Activated naive CD8-positive, alpha-beta T cell treated with anti-CD3 and anti-CD28 coated beads, Interleukin-2, amount 50 U/mL, for 16 hours (primary cell): ENCODE results near the gene PPCS.
"Not testable (repeated sequence)": the region's sequence is repeated elsewhere in the genome, so short reads cannot be mapped to it uniquely, and the experiment has no call there.

Experiments used
- DNase-seq: peaks from one replicate; pipeline ENCODE4 v3.0.0-alpha.2; 2020; ENCODE audit warnings: low read depth, low spot score

The PPCS gene

DNA sequence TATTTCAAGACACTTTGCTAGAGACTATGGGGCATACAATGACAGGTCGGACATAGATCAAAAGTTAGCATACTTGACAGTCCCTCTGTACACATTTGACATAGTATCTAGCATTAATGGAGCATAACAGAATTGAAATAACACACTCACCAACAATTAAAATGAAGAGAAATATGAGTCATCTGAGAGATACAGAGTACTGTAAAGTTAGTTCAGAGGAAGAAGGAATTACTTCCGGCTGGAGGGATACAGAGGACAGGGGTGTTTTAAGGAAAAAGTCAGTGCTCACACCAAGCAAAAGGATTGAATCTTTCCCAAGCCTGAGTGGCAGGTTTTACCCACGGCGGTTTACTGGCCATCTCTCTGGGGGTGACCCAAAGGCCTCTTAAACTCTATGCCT lies 3.0 kb upstream of the PPCS start:
- no peak for DNase-seq

DNA sequence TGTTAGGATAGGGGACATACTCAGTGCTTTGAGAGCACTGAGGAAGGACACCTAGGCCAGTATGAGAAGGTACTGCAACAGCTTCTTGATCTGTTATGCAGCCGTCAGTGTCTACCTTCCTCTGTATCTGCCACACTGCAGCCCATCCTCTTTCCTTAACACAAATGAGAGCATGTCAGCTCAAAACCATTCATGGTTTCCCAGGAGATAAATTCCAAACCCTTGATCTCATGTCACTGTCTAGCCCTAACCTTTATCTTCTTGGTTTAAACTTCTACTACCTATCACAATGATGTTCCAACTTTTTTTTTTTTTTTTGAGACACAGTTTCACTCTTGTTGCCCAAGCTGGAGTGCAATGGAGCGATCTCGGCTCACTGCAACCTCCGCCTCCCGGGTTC lies 1.9 kb upstream of the PPCS start:
- no peak for DNase-seq

DNA sequence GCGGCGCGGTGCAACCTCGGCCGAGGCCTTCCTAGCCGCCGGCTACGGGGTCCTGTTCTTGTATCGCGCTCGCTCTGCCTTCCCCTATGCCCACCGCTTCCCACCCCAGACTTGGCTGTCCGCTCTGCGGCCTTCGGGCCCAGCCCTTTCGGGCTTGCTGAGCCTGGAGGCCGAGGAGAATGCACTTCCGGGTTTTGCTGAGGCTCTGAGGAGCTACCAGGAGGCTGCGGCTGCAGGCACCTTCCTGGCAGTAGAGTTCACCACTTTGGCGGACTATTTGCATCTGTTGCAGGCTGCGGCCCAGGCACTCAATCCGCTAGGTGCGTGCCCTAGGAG lies 379 bp downstream of the PPCS start:
- DNase-seq: peak; percentile 15

DNA sequence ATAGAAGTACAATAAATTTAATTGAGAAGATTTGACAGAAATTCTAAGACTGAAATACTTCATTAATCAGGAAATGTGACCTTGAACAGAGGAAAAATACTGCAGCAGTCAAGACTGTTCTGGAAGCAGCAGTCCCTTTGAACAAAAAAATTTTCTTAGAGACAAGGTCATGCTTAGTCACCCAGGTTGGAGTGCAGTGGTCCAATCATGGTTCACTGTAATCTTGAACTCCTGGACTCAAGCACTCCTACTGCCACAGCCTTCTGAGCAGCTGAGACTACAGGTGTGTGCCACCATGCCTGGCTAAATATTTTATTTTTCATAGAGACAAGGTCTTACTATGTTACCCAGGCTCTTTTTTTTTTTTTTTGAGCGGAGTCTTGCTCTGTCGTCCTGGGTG lies 4.9 kb downstream of the PPCS start:
- DNase-seq: no peak

DNA sequence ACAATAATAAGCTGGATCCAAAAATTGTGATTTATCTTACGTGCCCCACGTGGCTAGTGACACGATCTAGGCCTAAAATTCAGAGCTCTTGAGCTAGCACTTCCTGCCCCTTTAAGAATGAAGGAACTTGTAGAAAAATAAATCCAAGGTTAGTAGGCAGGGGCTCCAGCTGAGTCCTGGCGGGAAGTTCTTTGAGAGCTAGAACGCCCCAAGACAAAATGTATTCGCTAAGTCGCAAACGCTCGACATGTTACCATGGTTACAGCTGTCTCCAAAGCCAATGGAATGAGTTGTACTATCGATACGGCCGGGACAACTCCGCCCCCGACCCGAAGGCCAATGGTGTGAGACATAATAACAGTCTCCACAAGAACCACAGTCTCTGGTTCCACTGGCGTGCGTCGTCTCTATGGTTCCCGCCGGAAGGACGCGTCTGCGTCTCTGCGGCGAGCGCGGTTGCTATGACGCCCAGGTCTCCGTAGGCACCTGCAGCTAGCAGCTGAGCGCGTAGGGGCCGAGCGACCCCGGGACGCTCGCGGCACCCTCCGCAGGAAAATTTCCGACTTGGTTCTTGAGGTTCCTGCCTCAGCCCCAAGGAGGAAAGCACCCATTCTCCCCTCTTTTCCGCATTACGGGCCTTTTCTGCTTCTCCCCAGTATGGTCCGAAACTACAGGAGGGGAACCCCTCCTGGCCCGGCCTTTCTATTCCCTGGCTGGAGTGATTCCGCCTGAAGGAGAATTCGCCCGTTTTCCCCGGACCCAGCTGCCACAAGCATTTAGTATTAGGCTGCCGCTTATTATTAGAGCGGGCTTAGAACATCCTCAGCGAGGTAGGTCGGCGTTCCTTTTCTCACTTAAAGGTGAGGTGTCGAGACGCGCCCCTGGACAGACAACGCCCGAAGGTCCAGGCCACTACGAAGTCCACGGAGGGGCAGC lies 6.8 kb downstream of the PPCS start, which contains the start of gene CCDC30:
Gene CCDC30, plus strand, starts transcription at position 459 of the 936 bp plus-strand sequence. CDS start 17,266 bp downstream, outside the sequence.
- peak; percentile 89 for DNase-seq

DNA sequence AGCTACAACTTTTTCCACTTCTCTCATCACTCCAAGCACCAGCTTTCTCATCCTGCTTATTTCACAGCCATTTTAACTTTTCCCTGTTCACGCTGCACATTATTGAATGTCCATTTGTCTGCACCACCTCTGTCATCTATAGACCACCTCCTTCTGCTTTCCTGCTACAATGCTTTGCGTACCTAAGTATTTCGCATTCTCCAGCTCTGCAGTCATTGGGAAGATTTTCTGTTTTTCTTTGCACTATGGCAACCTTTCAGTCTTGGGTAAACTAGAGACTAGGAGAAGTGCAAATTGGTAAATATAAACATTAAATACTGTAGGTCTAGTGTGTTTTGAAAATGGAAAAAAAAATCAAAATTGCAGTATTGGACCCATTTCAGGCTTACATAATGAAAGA lies 7.6 kb downstream of the PPCS start:
- DNase-seq: no peak

DNA sequence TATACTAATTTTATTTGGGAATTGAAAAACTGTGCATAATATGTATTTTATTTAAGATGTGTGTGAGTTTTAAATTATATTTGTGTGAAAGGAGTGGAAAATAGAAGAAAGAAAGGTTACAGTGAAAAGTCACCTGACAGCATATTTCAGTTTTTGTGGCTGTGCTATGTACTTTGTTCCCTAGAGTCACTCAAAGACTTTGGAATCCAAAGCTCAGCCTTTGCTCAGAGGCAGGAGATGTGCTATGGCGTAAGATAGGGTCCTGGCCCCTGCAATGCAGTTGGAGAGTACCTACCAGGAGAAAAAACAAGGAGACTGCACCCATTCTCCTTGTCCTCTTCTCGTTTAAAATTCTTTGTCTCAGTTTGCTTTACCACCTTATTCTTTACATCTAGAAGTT lies 9.7 kb downstream of the PPCS start:
- no peak for DNase-seq

DNA sequence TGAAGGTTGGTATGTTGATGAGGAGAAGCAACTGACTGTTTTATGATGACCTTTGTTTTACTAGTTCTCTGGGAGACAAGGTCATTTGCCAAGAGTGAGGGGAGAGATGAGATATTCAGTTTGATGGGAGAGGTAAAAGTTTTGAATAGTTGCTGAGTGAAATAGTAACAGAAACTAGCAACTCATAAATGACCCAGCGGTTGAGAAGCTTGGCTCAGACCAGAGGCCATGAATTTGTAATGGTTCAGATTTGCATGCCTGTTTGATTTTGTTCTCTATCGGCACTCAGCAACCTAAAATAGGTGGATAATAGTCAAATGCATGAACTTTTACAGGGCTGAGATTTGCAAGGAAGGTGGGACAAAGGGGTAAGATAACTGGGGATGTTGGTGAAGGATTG lies 13.4 kb downstream of the PPCS start:
- no peak for DNase-seq

DNA sequence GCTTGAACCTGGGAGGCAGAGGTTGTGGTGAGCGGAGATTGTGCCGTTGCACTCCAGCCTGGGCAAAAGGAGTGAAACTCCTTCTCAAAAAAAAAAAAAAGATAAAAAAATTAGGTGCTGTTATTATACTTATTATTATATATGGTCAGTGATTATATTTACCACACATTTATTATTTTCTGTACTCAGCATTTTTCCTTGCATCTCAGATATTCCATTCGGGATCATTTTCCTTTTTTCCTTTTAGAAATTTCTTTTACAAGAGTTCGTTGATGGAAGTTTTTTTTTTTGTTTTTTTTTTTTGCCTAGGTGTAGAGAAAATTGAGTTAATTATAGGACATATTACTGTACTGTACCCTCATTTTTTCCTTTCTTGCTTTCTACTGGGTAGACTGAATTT lies 20.3 kb downstream of the PPCS start:
- no peak for DNase-seq

DNA sequence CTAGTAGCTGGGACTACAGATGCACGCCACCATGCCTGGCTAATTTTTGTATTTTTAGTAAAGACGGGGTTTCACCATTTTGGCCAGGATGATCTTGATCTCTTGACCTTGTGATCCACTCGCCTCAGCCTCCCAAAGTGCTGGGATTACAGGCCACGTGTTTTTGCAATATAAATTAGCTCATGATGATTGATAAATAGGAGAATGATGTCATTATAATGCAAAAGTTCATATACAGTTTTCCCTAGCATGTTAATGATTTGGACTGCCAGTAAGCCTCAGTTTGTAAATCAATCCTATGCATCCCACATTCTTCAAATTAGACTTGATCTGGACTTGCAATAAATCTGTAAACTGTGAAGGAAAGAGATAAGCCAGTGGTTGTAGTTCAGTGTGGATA lies 21.0 kb downstream of the PPCS start:
- not testable (repeated sequence) for DNase-seq

DNA sequence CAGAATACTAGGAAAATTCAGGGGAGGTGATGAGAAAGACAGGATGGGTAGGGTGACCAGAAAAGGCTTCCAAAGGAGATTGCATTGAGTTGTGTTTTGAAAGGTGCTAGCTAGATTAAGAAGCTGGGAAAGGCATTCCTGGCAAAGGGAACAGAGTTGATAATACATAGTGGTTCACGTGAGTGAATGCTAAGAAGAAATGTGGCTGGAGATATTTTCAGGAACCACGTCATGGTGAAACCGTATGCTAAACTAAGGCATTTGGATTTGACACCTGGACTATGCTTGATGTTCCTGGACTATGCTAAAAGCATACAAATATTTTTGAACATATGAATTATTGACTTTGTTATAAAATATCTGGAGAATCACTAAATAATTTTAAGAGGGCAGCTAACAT lies 21.4 kb downstream of the PPCS start:
- no peak for DNase-seq

DNA sequence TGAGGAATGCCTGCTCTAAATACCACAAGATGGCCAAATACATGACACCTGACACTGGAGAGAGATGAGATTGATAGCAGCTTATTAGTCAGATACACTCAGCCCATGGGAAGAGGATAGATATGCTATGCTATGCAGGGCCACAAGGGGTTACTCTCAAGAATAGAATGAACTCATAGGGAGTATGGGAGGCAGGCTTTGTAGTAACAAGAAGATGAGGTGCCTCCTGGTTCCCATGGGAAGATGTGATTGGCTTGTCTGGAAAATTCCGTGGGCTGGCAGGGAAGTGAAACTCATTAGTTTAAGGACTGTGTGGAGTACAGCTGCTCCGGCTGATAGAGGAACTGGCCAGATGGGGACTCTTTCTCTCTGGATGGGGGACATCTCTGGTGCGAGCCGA lies 23.3 kb downstream of the PPCS start:
- no peak for DNase-seq

DNA sequence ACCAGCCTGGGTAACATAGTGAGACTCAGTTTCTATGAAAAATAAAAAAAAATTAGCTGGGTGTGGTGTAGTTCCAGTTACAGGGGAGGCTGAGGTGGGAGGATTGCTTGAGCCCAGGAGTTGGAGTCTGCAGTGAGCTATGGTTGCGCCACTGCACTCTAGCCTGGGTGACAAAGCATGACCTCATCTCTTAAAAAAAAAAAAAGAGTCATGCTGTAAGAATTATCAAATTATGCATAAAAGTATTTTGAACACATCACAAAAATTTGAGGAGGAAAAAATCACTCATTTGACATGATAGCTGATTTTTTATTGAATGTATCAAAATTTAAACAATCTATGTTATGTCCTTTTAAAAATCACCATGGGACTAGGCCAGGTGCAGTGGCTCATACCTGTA lies 24.6 kb downstream of the PPCS start:
- DNase-seq: no peak

DNA sequence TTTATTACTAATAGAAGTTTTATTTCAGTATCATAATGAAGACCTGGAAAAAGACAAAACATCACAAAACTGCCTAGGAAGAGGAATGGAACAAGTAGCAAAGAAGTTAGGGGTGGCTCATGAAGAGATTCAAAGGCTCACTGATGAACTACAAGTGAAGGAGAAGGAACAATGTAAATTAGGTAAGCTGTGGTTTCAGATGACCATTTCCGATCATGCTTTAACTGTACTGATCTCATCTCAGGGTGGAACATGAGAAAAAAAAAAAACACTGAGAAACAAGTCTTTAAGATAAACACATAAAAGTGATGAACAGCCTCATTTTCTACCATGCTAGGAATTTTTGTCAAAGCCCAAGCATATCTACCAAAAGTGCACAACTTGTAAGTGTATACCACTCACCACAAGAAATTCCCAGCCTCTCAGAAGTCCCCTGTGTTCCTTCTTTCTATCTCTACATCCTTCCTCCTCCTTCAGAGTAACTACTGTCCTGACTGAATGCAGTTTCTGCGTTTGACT lies 26.4 kb downstream of the PPCS start:
- DNase-seq: no peak

DNA sequence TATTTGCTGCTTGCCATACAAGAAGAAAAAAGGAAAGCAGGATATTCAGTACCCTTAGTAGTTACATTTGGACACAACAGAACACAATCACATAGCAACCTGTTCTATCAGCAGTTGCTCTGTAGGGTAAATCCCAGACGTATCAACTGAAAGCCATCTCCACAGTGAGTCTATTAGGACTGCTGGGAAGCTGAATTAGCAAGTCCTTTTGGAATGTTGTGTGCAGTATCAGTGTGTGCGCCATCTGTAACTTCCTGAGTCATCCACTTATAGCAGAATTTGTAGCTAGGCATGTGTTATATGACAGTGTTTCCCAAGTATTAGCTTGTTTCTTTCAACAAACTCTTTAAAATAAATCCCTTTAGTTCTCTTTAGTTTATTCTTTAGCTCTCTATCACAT lies 28.0 kb downstream of the PPCS start:
- DNase-seq: no peak

DNA sequence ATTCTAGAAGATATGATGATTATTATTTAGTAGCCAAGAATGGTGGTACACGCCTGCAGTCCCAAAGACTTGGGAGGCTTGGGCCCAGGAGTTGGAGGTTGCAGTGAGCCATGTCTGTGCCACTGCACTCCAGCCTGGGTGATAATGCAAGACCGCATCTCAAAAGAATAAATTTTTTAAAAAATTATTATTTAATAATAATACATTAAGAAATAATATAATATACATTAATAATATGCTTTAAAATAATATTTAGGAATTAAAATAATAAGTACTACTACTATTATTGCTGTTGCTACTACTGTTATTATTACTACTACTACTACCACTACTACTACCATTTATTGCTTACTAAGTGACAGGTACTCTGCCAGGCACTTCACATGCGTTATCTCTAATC lies 33.9 kb downstream of the PPCS start:
- DNase-seq: no peak

DNA sequence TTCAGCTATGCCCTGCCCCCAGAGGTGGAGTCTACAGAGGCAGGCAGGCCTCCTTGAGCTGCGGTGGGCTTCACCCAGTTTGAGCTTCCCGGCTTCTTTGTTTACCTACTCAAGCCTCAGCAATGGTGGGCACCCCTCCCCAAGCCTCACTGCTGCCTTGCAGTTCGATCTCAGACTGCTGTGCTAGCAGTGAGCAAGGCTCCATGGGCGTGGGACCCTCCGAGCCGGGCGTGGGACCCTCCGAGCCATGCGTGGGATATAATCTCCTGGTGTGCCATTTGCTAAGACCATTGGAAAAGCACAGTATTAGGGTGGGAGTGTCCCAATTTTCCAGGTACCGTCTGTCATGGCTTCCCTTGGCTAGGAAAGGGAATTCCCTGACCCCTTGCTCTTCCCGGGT lies 45.7 kb downstream of the PPCS start:
- DNase-seq: not testable (repeated sequence)

DNA sequence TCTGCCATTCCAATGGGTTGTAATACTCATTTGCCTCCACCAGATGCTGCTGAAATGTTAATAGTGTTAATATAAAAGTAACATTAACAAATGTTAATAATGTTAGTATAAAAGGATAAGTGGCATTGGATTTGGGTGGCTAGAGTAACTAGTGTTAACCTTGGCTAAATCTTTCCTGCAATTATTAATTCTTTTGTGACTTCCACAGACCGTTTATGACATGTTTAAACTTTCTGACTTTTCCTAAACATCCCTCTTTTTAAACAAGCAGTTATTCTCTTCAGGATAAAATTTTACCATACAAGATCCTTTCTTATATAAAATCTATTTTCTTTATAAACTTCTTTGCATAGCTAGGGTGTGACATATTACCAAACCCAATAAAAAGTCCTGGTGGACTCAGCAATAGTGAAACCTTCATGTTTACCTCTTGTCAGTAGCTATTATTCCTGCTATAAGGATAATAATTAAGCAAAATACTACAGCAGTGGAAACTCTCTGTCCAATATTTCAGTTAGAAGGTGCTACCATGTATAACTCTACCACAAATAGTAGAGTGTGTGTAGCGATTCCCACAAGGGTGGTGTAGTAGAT lies 48.3 kb downstream of the PPCS start:
- DNase-seq: no peak

DNA sequence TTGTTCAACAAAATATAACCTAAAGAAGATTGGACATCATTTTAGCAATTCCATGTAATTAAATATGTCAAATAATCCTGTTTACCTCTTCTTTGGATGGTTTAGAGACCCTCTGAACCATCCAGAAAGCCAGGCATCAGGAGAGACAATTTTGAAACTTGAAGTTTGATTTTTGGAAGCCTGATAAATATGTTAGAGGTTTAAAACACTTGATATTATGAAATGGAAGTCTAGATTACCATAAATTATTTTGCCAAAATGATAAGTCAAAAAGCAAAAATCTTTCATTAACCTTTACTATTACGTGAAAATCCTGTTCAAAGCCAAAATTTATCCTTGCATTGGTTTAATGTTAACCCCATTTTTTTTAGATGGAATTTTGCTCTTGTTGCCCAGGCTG lies 50.2 kb downstream of the PPCS start:
- DNase-seq: no peak
